IMR-90 (cell line): ENCODE results near the gene STYK1. TPM values are rescaled to one million over a fixed set of nuclear protein-coding genes. Genes with fewer than 3 reads are reported as not detected.

Experiments used
- ATAC-seq: fragments of 200-7000 bp; cut with Tn5 transposase; 2 replicates; pipeline ENCODE4 v1.9.1; 2020; ENCODE audit warnings: low read depth, mild to moderate bottlenecking, moderate library complexity
- BruUV-seq: library from RNA; stranded (reverse); fragments of 400-500 nt; replicated peaks from 2 replicates; lab custom pipeline; 2021; lab: Mats Ljungman, UMichigan
- CTCF ChIA-PET: fragments of 300-600 bp; formaldehyde crosslinking; extraction: SDS; loops from one replicate; lab custom pipeline; 2021; ENCODE audit warnings: antibody characterized with exemption; lab: Yijun Ruan, JAX
- POLR2A ChIA-PET: fragments of 300-600 bp; sonication (Branson Sonifier 250); formaldehyde crosslinking; loops from one replicate; lab custom pipeline; 2022; ENCODE audit warnings: antibody characterized with exemption; ENCODE audit not compliant: unreplicated experiment; lab: Charles Lee
- DNase-seq: peaks from one replicate; pipeline ENCODE4 v3.0.0; 2013
- H2AFZ ChIP-seq: replicated peaks from 2 replicates; pipeline ENCODE3; 2013; ENCODE audit warnings: low read length, mild to moderate bottlenecking; ENCODE audit not compliant: poor library complexity
- H2AK5ac ChIP-seq: 2 replicates; pipeline ENCODE4 v1.6.1; 2013; ENCODE audit warnings: low read depth, low read length, inconsistent platforms
- H2AK9ac ChIP-seq: replicated peaks from 2 replicates; pipeline ENCODE3; 2013; ENCODE audit warnings: mild to moderate bottlenecking, low read depth, low read length, moderate library complexity; ENCODE audit not compliant: poor library complexity
- H2BK120ac ChIP-seq: 2 replicates; pipeline ENCODE4 v1.6.1; 2013; ENCODE audit warnings: low read depth, low read length, inconsistent platforms
- H2BK15ac ChIP-seq: 3 replicates; pipeline ENCODE4 v1.6.1; 2013; ENCODE audit warnings: low read depth, low read length, inconsistent platforms
- H2BK20ac ChIP-seq: 2 replicates; pipeline ENCODE4 v1.6.1; 2013; ENCODE audit warnings: low read depth, mild to moderate bottlenecking, inconsistent platforms, low read length, moderate library complexity
- H2BK5ac ChIP-seq: 2 replicates; pipeline ENCODE4 v1.6.1; 2013; ENCODE audit warnings: mild to moderate bottlenecking, low read depth, low read length, inconsistent platforms; ENCODE audit not compliant: poor library complexity, severe bottlenecking
- H3K14ac ChIP-seq: replicated peaks from 2 replicates; pipeline ENCODE4 v1.6.1; 2013; ENCODE audit warnings: low read depth, low read length, inconsistent platforms
- H3K18ac ChIP-seq: 2 replicates; pipeline ENCODE4 v1.6.1; 2013; ENCODE audit warnings: low read depth, low read length, control low read depth
- H3K23ac ChIP-seq: 2 replicates; pipeline ENCODE4 v1.6.1; 2013; ENCODE audit warnings: low read depth, low read length, inconsistent platforms
- H3K27ac ChIP-seq: 2 replicates; pipeline ENCODE4 v1.5.1; 2013; ENCODE audit warnings: mild to moderate bottlenecking, control low read depth, low read length; ENCODE audit not compliant: insufficient read depth
- H3K27me3 ChIP-seq: 2 replicates; pipeline ENCODE4 v1.6.1; 2013; ENCODE audit warnings: low read length; ENCODE audit not compliant: control insufficient read depth, insufficient read depth
- H3K36me3 ChIP-seq: 2 replicates; pipeline ENCODE4 v1.6.1; 2013; ENCODE audit warnings: low read length, mixed read lengths; ENCODE audit not compliant: control insufficient read depth, insufficient read depth
- H3K4ac ChIP-seq: 2 replicates; pipeline ENCODE4 v1.6.1; 2013; ENCODE audit warnings: low read depth, low read length, inconsistent platforms
- H3K4me1 ChIP-seq: 2 replicates; pipeline ENCODE4 v1.6.1; 2013; ENCODE audit warnings: low read length, mixed read lengths; ENCODE audit not compliant: control insufficient read depth, insufficient read depth
- H3K4me2 ChIP-seq: 2 replicates; pipeline ENCODE4 v1.6.1; 2013; ENCODE audit warnings: low read depth, mild to moderate bottlenecking, control low read depth, low read length, moderate library complexity
- H3K4me3 ChIP-seq: 2 replicates; pipeline ENCODE4 v1.5.1; 2013; ENCODE audit warnings: low read depth, mild to moderate bottlenecking, control low read depth, low read length, moderate library complexity; ENCODE audit not compliant: insufficient read depth
- H3K56ac ChIP-seq: 2 replicates; pipeline ENCODE4 v1.6.1; 2013; ENCODE audit warnings: low read length, inconsistent platforms; ENCODE audit not compliant: insufficient read depth; ENCODE audit errors: extremely low read depth
- H3K79me1 ChIP-seq, 2 experiments: 2 replicates each; pipeline ENCODE4 v1.6.1; 2013; ENCODE audit warnings: low read length in 2 of 2, inconsistent platforms in 1 of 2, low read depth in 1 of 2
- H3K9ac ChIP-seq: 2 replicates; pipeline ENCODE4 v1.6.1; 2013; ENCODE audit warnings: low read depth, low read length, control low read depth
- H3K9me1 ChIP-seq: 2 replicates; pipeline ENCODE4 v1.6.1; 2013; ENCODE audit warnings: low read length, inconsistent platforms; ENCODE audit not compliant: insufficient read depth
- H3K9me3 ChIP-seq: 2 replicates; pipeline ENCODE4 v1.6.1; 2013; ENCODE audit warnings: low read length; ENCODE audit not compliant: control insufficient read depth, insufficient read depth
- H4K20me1 ChIP-seq: 2 replicates; pipeline ENCODE4 v1.6.1; 2013; ENCODE audit warnings: low read length, inconsistent platforms; ENCODE audit not compliant: insufficient read depth
- H4K5ac ChIP-seq: 2 replicates; pipeline ENCODE4 v1.6.1; 2013; ENCODE audit warnings: mild to moderate bottlenecking, low read depth, low read length, control low read depth
- H4K8ac ChIP-seq, 2 experiments: 2 replicates each; pipeline ENCODE4 v1.6.1; 2013; ENCODE audit warnings: low read depth in 2 of 2, low read length in 2 of 2, control low read depth in 1 of 2, inconsistent platforms in 1 of 2
- H4K91ac ChIP-seq: 2 replicates; pipeline ENCODE4 v1.6.1; 2013; ENCODE audit warnings: low read depth, low read length, inconsistent platforms; ENCODE audit not compliant: insufficient read depth
- BHLHE40 ChIP-seq: fragments of 150-350 bp; IDR thresholded peaks from 2 replicates; pipeline ENCODE4 v1.6.1; 2016; ENCODE audit warnings: mild to moderate bottlenecking, low read depth, low read length
- CEBPB ChIP-seq: IDR thresholded peaks from 2 replicates; pipeline ENCODE4 v1.6.1; 2012; ENCODE audit warnings: low read depth, low read length, improper control_type of control experiment
- MAZ ChIP-seq: IDR thresholded peaks from 2 replicates; pipeline ENCODE4 v1.6.1; 2012; ENCODE audit warnings: low read depth, mild to moderate bottlenecking, low read length, improper control_type of control experiment, moderate library complexity, borderline replicate concordance
- MXI1 ChIP-seq: IDR thresholded peaks from 2 replicates; pipeline ENCODE4 v1.6.1; 2012; ENCODE audit warnings: low read depth, mild to moderate bottlenecking, low read length, moderate library complexity, borderline replicate concordance
- NFE2L2 ChIP-seq: fragments of 150-350 bp; IDR thresholded peaks from 2 replicates; pipeline ENCODE4 v1.6.1; 2016; ENCODE audit warnings: low read depth, mild to moderate bottlenecking, low read length
- RCOR1 ChIP-seq: IDR thresholded peaks from 2 replicates; pipeline ENCODE4 v1.6.1; 2012; ENCODE audit warnings: mild to moderate bottlenecking, low read length, improper control_type of control experiment; ENCODE audit not compliant: insufficient replicate concordance
- SMC3 ChIP-seq: fragments of 150-350 bp; IDR thresholded peaks from 2 replicates; pipeline ENCODE4 v1.6.1; 2016; ENCODE audit warnings: low read depth, mild to moderate bottlenecking, antibody characterized with exemption, low read length, moderate library complexity
- USF2 ChIP-seq: fragments of 150-350 bp; IDR thresholded peaks from 2 replicates; pipeline ENCODE4 v1.6.1; 2017; ENCODE audit warnings: mild to moderate bottlenecking, antibody characterized with exemption, low read length, low read depth
- WGBS, 2 experiments: methylation state at CpG; one replicate each; pipeline versions ENCODE4 v1.1.5 to v1.1.7; 2013; ENCODE audit warnings: missing lambda C conversion rate in 2 of 2; ENCODE audit not compliant: insufficient read length in 1 of 2; ENCODE audit errors: extremely low coverage in 2 of 2; 5-methylcytosine and 5-hydroxymethylcytosine counted together
- dilution Hi-C: fragments of 300-500 bp; cut with HindIII; formaldehyde crosslinking; loops from one replicate; pipeline ENCODE4 v1.14.3; 2018; ENCODE audit warnings: low sequenced_read_pairs; ENCODE audit not compliant: unreplicated experiment
- in situ Hi-C: fragments of 300-500 bp; cut with MboI; formaldehyde crosslinking; loops from 3 replicates; pipeline ENCODE4 v1.14.3; 2019; ENCODE audit warnings: low sequenced_read_pairs, inconsistent platforms, mixed read lengths
- intact Hi-C: fragments of 100-400 bp; cut with micrococcal nuclease; formaldehyde crosslinking; loops from 2 replicates; pipeline ENCODE4 v1.10.0; 2022
- polyA plus RNA-seq, 3 experiments: library from polyadenylated mRNA; depleted of rRNA; stranded (reverse); fragments of >200 nt; gene quantifications; 2 replicates each; pipeline ENCODE4 v1.2.3, GENCODE V29; 2012; ENCODE audit warnings: low replicate concordance in 1 of 3
- total RNA-seq: library from RNA; depleted of rRNA; stranded (reverse); fragments of >200 nt; gene quantifications from 2 replicates; pipeline ENCODE4 v1.2.3, GENCODE V29; 2012

The STYK1 gene
- total and polyA plus RNA-seq, 2 of the 4 experiments (the other 2 are of a cell fraction), result 0.36 to 0.72 TPM

DNA sequence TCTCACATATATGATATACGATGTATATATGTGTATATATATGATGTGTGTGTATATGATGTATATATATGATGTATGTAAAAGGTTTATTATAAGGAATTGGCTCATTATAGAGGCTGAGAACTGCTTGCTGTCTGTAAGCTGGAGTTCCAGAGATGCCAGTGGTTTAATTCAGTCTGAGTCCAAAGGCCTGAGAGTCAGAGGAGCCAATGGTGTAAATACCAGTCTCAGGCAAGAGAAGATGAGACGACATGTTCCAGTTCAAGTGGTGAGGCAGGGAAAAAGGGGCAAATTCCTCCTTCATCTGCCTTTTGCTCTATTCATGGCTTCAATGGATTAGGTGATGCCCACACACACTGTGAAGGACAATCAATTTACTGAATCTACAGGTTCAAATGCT is 17.1 kb upstream of the STYK1 start:
- BruUV-seq, result no TSS peak
- no peak overlapping the region for H4K5ac ChIP-seq
- TF ChIP-seq CEBPB (no peak), BHLHE40 (no peak), USF2 (no peak), RCOR1 (no peak), MAZ (no peak), MXI1 (no peak), NFE2L2 (no peak), SMC3 (no peak)
- in situ Hi-C loops, result no loop called here
- no peak overlapping the region for H3K4me2 ChIP-seq
- H3K27ac ChIP-seq, result no peak overlapping the region
- no peaks in the 10 kb centered on the region; the same call in 1 of the 2 replicates for H3K27me3 ChIP-seq
- POLR2A ChIA-PET, result interaction anchor here (0.6 kb wide), 1 partner anchor 24 kb away, joined by 3 read pairs; no protein-coding TSS in a partner anchor
- no peak overlapping the region for H2AK9ac ChIP-seq
- H2BK5ac ChIP-seq, result no peak overlapping the region
- H3K9me3 ChIP-seq, result no peaks in the 10 kb centered on the region
- H3K14ac ChIP-seq, result no peak overlapping the region
- H3K9me1 ChIP-seq, result 0 out of 2 replicates have a peak, but pooled peaks cover 3% of the 10 kb centered on the region
- intact Hi-C loops, result no loop called here
- H4K91ac ChIP-seq, result no peak overlapping the region
- no peak overlapping the region for H2BK120ac ChIP-seq
- no peak overlapping the region for H3K4me3 ChIP-seq
- H3K56ac ChIP-seq, result no peak overlapping the region
- no peak overlapping the region for H2AK5ac ChIP-seq
- CTCF ChIA-PET, result no interaction called here
- no peak overlapping the region for H3K23ac ChIP-seq
- H3K79me1 ChIP-seq, result no peaks in the 10 kb centered on the region
- peaks cover 6% of the 10 kb centered on the region for H3K36me3 ChIP-seq
- dilution Hi-C loops, result no loop called here
- no peaks in the 10 kb centered on the region for H3K4me1 ChIP-seq
- H2AFZ ChIP-seq, result no peak overlapping the region
- WGBS, 2 experiments, result no CpG with 5 or more reads among the region's 2 CpGs
- DNase-seq, result no peak
- H2BK15ac ChIP-seq, result no peak overlapping the region
- H3K9ac ChIP-seq, result no peak overlapping the region
- no peak overlapping the region for H2BK20ac ChIP-seq
- no peak overlapping the region for H4K8ac ChIP-seq
- no peak overlapping the region for H3K4ac ChIP-seq
- H4K20me1 ChIP-seq, result no peaks in the 10 kb centered on the region
- ATAC-seq, result no peak
- H3K18ac ChIP-seq, result no peak overlapping the region
